ENCODE data around the gene ATRX.
"Not testable (repeated sequence)": the region's sequence is repeated elsewhere in the genome, so short reads cannot be mapped to it uniquely, and the experiment has no call there.

The ATRX gene

GRCh38 chrX:77785486-77786364, at the start of gene ATRX:
TSS of gene ATRX (minus strand) at chrX:77786216. CDS start at chrX:77786001, 215 bp downstream.
- peak; percentile 91 for DNase-seq

- DNase-seq: not testable (repeated sequence)
Measured at GRCh38 chrX:77831544-77831943, 45.5 kb upstream of the ATRX start.

GRCh38 chrX:77821989-77822388, 36.0 kb upstream of the ATRX start:
- not testable (repeated sequence) for DNase-seq

GRCh38 chrX:77820091-77820727, 34.2 kb upstream of the ATRX start:
- no peak for DNase-seq

- DNase-seq: no peak
Measured at GRCh38 chrX:77814210-77814609, 28.2 kb upstream of the ATRX start.

- DNase-seq: no peak
Measured at GRCh38 chrX:77802201-77802600, 16.2 kb upstream of the ATRX start.

- no peak for DNase-seq
Measured at GRCh38 chrX:77795124-77795523, 9.1 kb upstream of the ATRX start.

GRCh38 chrX:77793946-77794345, 7.9 kb upstream of the ATRX start:
- DNase-seq: no peak

GRCh38 chrX:77788050-77788449, 2.0 kb upstream of the ATRX start:
- no peak for DNase-seq

GRCh38 chrX:77786365-77786680, 307 bp upstream of the ATRX start:
- peak; percentile 45 for DNase-seq

GRCh38 chrX:77779695-77780094, 6.3 kb downstream of the ATRX start:
- no peak for DNase-seq

GRCh38 chrX:77776659-77777058, 9.4 kb downstream of the ATRX start:
- DNase-seq: no peak

GRCh38 chrX:77771601-77772000, 14.4 kb downstream of the ATRX start:
- no peak for DNase-seq

GRCh38 chrX:77768787-77769186, 17.2 kb downstream of the ATRX start:
- DNase-seq: no peak

- DNase-seq: not testable (repeated sequence)
Measured at GRCh38 chrX:77766212-77766611, 19.8 kb downstream of the ATRX start.

GRCh38 chrX:77755561-77755960, 30.5 kb downstream of the ATRX start:
- no peak for DNase-seq

- DNase-seq: not testable (repeated sequence)
Measured at GRCh38 chrX:77753942-77754341, 32.1 kb downstream of the ATRX start.

GRCh38 chrX:77749695-77750094, 36.3 kb downstream of the ATRX start:
- DNase-seq: no peak

- DNase-seq: no peak
Measured at GRCh38 chrX:77743720-77744119, 42.3 kb downstream of the ATRX start.

- DNase-seq: no peak
Measured at GRCh38 chrX:77742788-77743476, 43.1 kb downstream of the ATRX start.

- DNase-seq: no peak
Measured at GRCh38 chrX:77740376-77740905, 45.6 kb downstream of the ATRX start.

GRCh38 chrX:77733342-77733741, 52.7 kb downstream of the ATRX start:
- no peak for DNase-seq

GRCh38 chrX:77731821-77732419, 54.1 kb downstream of the ATRX start:
- no peak for DNase-seq
